ENCODE results near the gene TBX1.

GRCh38 chr22:19815093-19815822 lies 54.7 kb downstream of the TBX1 start:
- no peak for TF ChIP-seq POLR2AphosphoS5 (IDR thresholded peaks at IDR 0.05)
- no peak for TF ChIP-seq POLR2A (IDR thresholded peaks at IDR 0.05)
- TF ChIP-seq, protein P1, sequence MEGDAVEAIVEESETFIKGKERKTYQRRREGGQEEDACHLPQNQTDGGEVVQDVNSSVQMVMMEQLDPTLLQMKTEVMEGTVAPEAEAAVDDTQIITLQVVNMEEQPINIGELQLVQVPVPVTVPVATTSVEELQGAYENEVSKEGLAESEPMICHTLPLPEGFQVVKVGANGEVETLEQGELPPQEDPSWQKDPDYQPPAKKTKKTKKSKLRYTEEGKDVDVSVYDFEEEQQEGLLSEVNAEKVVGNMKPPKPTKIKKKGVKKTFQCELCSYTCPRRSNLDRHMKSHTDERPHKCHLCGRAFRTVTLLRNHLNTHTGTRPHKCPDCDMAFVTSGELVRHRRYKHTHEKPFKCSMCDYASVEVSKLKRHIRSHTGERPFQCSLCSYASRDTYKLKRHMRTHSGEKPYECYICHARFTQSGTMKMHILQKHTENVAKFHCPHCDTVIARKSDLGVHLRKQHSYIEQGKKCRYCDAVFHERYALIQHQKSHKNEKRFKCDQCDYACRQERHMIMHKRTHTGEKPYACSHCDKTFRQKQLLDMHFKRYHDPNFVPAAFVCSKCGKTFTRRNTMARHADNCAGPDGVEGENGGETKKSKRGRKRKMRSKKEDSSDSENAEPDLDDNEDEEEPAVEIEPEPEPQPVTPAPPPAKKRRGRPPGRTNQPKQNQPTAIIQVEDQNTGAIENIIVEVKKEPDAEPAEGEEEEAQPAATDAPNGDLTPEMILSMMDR (IDR thresholded peaks at IDR 0.05), result no peak
